HCT116 (cell line): ENCODE measurements around the gene TUBB4A. TPM values are rescaled to one million over a fixed set of nuclear protein-coding genes. Genes with fewer than 3 reads are reported as not detected.

Experiments used
- ATAC-seq: fragments of 200-7000 bp; cut with Tn5 transposase; 2 replicates; pipeline ENCODE4 v1.9.1; 2020; ENCODE audit warnings: mild to moderate bottlenecking, moderate library complexity
- BruUV-seq: library from RNA; stranded (reverse); fragments of 400-500 nt; replicated peaks from 2 replicates; lab custom pipeline; 2021; lab: Mats Ljungman, UMichigan
- CTCF ChIA-PET: fragments of 300-600 bp; sonication (Branson Sonifier 250); formaldehyde crosslinking; loops from one replicate; lab custom pipeline; 2021; ENCODE audit warnings: antibody characterized with exemption; lab: Charles Lee
- POLR2A ChIA-PET: fragments of 300-600, 350-600 bp; sonication (Branson Sonifier 250); formaldehyde crosslinking; loops from one replicate; lab custom pipeline; 2021; ENCODE audit warnings: antibody characterized with exemption; lab: Charles Lee
- RAD21 ChIA-PET, 2 experiments: fragments of 300-600 bp; sonication (Branson Sonifier 250); formaldehyde crosslinking; loops; one replicate each; lab custom pipeline; 2023; ENCODE audit warnings: low total read pairs in 2 of 2; ENCODE audit not compliant: uncharacterized antibody in 2 of 2, unreplicated experiment in 2 of 2, low non-redundant PET in 1 of 2; lab: Charles Lee
- DNase-seq: peaks from one replicate; pipeline ENCODE4 v3.0.0-alpha.2; 2010; ENCODE audit warnings: low read depth, low spot score
- H2AFZ ChIP-seq: fragments of 200-600 bp; shearing (Covaris generic), sonication (generic); 2 replicates; pipeline ENCODE4 v1.6.1; 2017; ENCODE audit warnings: low read depth, mixed run types, mixed read lengths, antibody characterized with exemption, low read length; ENCODE audit not compliant: poor library complexity, severe bottlenecking
- H3K27ac ChIP-seq: 2 replicates; pipeline ENCODE4 v1.5.1; 2012; ENCODE audit warnings: low read depth, low read length
- H3K27me3 ChIP-seq: fragments of 200-600 bp; sonication (generic); 2 replicates; pipeline ENCODE4 v1.6.1; 2016; ENCODE audit warnings: mixed run types, low read length, mixed read lengths; ENCODE audit not compliant: insufficient read depth
- H3K36me3 ChIP-seq, 2 experiments: fragments of 200-500 bp in 1 of 2; fragments of 200-600 bp in 1 of 2; sonication (Bioruptor generic) in 1 of 2; sonication (generic) in 1 of 2; 2 replicates each; pipeline versions ENCODE4 v1.5.1 to v1.6.1; 2014 to 2016; ENCODE audit warnings: low read length in 2 of 2, inconsistent platforms in 1 of 2, mixed read lengths in 1 of 2, mixed run types in 1 of 2; ENCODE audit not compliant: insufficient read depth in 2 of 2, control insufficient read depth in 1 of 2
- H3K4me1 ChIP-seq, 2 experiments: fragments of 200-600 bp in 1 of 2; sonication (generic) in 1 of 2; 2 replicates each; pipeline versions ENCODE4 v1.5.1 to v1.6.1; 2012 to 2017; ENCODE audit warnings: low read length in 2 of 2, inconsistent platforms in 1 of 2, mild to moderate bottlenecking in 1 of 2, mixed read lengths in 1 of 2, mixed run types in 1 of 2, moderate library complexity in 1 of 2; ENCODE audit not compliant: insufficient read depth in 2 of 2, control insufficient read depth in 1 of 2
- H3K4me2 ChIP-seq: fragments of 200-600 bp; sonication (generic); 2 replicates; pipeline ENCODE4 v1.6.1; 2017; ENCODE audit warnings: mixed run types, low read length, mixed read lengths
- H3K4me3 ChIP-seq, 2 experiments: fragments of 200-600 bp in 1 of 2; sonication (generic) in 1 of 2; replicated peaks in 1 of 2; 2 replicates each; pipeline ENCODE4 v1.5.1; 2011 to 2016; ENCODE audit warnings: low read length in 2 of 2, control low read depth in 1 of 2, low read depth in 1 of 2, mild to moderate bottlenecking in 1 of 2, mixed read lengths in 1 of 2, mixed run types in 1 of 2
- H3K79me2 ChIP-seq: fragments of 200-600 bp; sonication (generic); 2 replicates; pipeline ENCODE4 v1.6.1; 2017; ENCODE audit warnings: mild to moderate bottlenecking, mixed run types, low read length, moderate library complexity, mixed read lengths; ENCODE audit not compliant: insufficient read depth
- H3K9ac ChIP-seq: fragments of 200-600 bp; sonication (generic); 2 replicates; pipeline ENCODE4 v1.6.1; 2016; ENCODE audit warnings: low read length, mixed read lengths
- H3K9me2 ChIP-seq: fragments of 200-600 bp; sonication (generic), shearing (Covaris generic); 2 replicates; pipeline ENCODE4 v1.6.1; 2017; ENCODE audit warnings: mixed run types, mild to moderate bottlenecking, moderate library complexity; ENCODE audit not compliant: insufficient read depth
- H3K9me3 ChIP-seq, 2 experiments: fragments of 200-500 bp in 1 of 2; fragments of 200-600 bp in 1 of 2; sonication (Bioruptor generic) in 1 of 2; sonication (generic) in 1 of 2; 2 replicates each; pipeline ENCODE4 v1.6.1; 2014 to 2017; ENCODE audit warnings: low read length in 2 of 2, mixed read lengths in 2 of 2, inconsistent platforms in 1 of 2, low read depth in 1 of 2, mild to moderate bottlenecking in 1 of 2, mixed run types in 1 of 2, moderate library complexity in 1 of 2; ENCODE audit not compliant: control insufficient read depth in 1 of 2, insufficient read depth in 1 of 2
- H4K20me1 ChIP-seq: fragments of 200-600 bp; sonication (generic), shearing (Covaris generic); 2 replicates; pipeline ENCODE4 v1.6.1; 2017; ENCODE audit warnings: mixed run types, mild to moderate bottlenecking, moderate library complexity; ENCODE audit not compliant: insufficient read depth
- CBX3 ChIP-seq: IDR thresholded peaks from 2 replicates; pipeline ENCODE4 v1.6.1; 2012; ENCODE audit warnings: low read depth
- CEBPB ChIP-seq: IDR thresholded peaks from 2 replicates; pipeline ENCODE4 v1.6.1; 2012; ENCODE audit warnings: low read depth
- EGR1 ChIP-seq: IDR thresholded peaks from 2 replicates; pipeline ENCODE4 v1.6.1; 2012; ENCODE audit warnings: low read depth
- EZH2 ChIP-seq: fragments of 200-600 bp; sonication (generic); IDR thresholded peaks from 2 replicates; pipeline ENCODE4 v1.6.1; 2017; ENCODE audit warnings: antibody characterized with exemption, mixed run types
- EZH2phosphoT487 ChIP-seq: fragments of 200-600 bp; IDR thresholded peaks from 2 replicates; pipeline ENCODE4 v1.6.1; 2018; ENCODE audit warnings: antibody characterized with exemption, borderline replicate concordance
- FOSL1 ChIP-seq: IDR thresholded peaks from 2 replicates; pipeline ENCODE4 v1.6.1; 2012; ENCODE audit warnings: low read depth
- JUND ChIP-seq: IDR thresholded peaks from 2 replicates; pipeline ENCODE4 v1.6.1; 2012
- POLR2A ChIP-seq: IDR thresholded peaks from 2 replicates; pipeline ENCODE4 v1.7.0; 2011; ENCODE audit warnings: borderline replicate concordance; ENCODE audit not compliant: insufficient read depth, insufficient read length; ENCODE audit errors: extremely low read depth
- POLR2AphosphoS5 ChIP-seq: IDR thresholded peaks from 2 replicates; pipeline ENCODE4 v1.6.1; 2011; ENCODE audit warnings: mild to moderate bottlenecking, low read depth, low read length, moderate library complexity
- RAD21 ChIP-seq: IDR thresholded peaks from 2 replicates; pipeline ENCODE4 v1.6.1; 2012; ENCODE audit warnings: low read depth, mild to moderate bottlenecking
- SIN3A ChIP-seq: IDR thresholded peaks from 2 replicates; pipeline ENCODE4 v1.6.1; 2012; ENCODE audit warnings: low read depth
- SRF ChIP-seq: IDR thresholded peaks from 2 replicates; pipeline ENCODE4 v1.6.1; 2012; ENCODE audit warnings: low read depth
- YY1 ChIP-seq: IDR thresholded peaks from 2 replicates; pipeline ENCODE4 v1.6.1; 2011; ENCODE audit warnings: low read length, low read depth, moderate library complexity, mild to moderate bottlenecking; ENCODE audit not compliant: insufficient replicate concordance; ENCODE audit errors: extremely low read depth
- ZBTB33 ChIP-seq: IDR thresholded peaks from 2 replicates; pipeline ENCODE4 v1.6.1; 2011; ENCODE audit warnings: mild to moderate bottlenecking, low read length, moderate library complexity; ENCODE audit not compliant: insufficient replicate concordance; ENCODE audit errors: extremely low read depth
- ZFX ChIP-seq: fragments of 450-650 bp; IDR thresholded peaks from 2 replicates; pipeline ENCODE4 v1.6.1; 2017
- ZNF274 ChIP-seq: fragments of 200-500 bp; sonication (Bioruptor generic); IDR thresholded peaks from 2 replicates; pipeline ENCODE4 v1.6.1; 2014; ENCODE audit warnings: mild to moderate bottlenecking, low read depth, low read length, inconsistent platforms
- intact Hi-C: fragments of 100-400 bp; cut with micrococcal nuclease; formaldehyde crosslinking; loops from 2 replicates; pipeline ENCODE4 v1.10.0; 2022
- total RNA-seq: library from RNA; stranded (reverse); gene quantifications from one replicate; pipeline ENCODE4 v1.2.1, GENCODE V29; 2021; ENCODE audit not compliant: unreplicated experiment
- TF ChIP-seq, protein P1 (sequence below): IDR thresholded peaks from 2 replicates; pipeline ENCODE4 v1.6.1; 2012
- TF ChIP-seq, protein P2 (sequence below), 3 experiments: fragments of 200-600 bp in 1 of 3; sonication (generic) in 1 of 3; IDR thresholded peaks in 2 of 3; conservative IDR thresholded peaks in 1 of 3; 2 replicates each; pipeline ENCODE4 v1.5.1; 2012 to 2017; ENCODE audit warnings: low read depth in 2 of 3, low read length in 2 of 3, antibody characterized with exemption in 1 of 3, borderline replicate concordance in 1 of 3, control low read depth in 1 of 3, mild to moderate bottlenecking in 1 of 3, mixed read lengths in 1 of 3, mixed run types in 1 of 3, moderate library complexity in 1 of 3; ENCODE audit not compliant: insufficient read depth in 1 of 3

Gene TUBB4A
- total RNA-seq, 1 experiment from 2014 or later = 32.5 TPM

- peak overlapping the region; percentile 99 for H3K4me2 ChIP-seq
- peaks cover 6 to 22% of the 10 kb centered on the region in 2 experiments; a peak in 3 of 4 replicates for H3K36me3 ChIP-seq
- peak overlapping the region; percentile 62 for H3K27ac ChIP-seq
- H3K9me3 ChIP-seq = peaks cover 0 to 13% of the 10 kb centered on the region in 2 experiments; a peak in 2 of 4 replicates
- no peak for DNase-seq
- TSS peak; percentile 49 for BruUV-seq
- H3K4me3 ChIP-seq = peak overlapping the region; percentile 66 to 88
- peaks cover 13 to 30% of the 10 kb centered on the region in 2 experiments for H3K4me1 ChIP-seq
- CTCF ChIA-PET = no interaction called here
- TF ChIP-seq POLR2A (no peak), SIN3A (no peak), JUND (no peak), EGR1 (no peak), CEBPB (no peak), ZNF274 (no peak), SRF (no peak), EZH2phosphoT487 (no peak), ZFX (no peak), RAD21 (no peak), FOSL1 (no peak), YY1 (no peak), POLR2AphosphoS5 (no peak), CBX3 (no peak), EZH2 (no peak), ZBTB33 (no peak)
- TF ChIP-seq, protein P1, sequence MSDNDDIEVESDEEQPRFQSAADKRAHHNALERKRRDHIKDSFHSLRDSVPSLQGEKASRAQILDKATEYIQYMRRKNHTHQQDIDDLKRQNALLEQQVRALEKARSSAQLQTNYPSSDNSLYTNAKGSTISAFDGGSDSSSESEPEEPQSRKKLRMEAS = no peak
- TF ChIP-seq, protein P2, sequence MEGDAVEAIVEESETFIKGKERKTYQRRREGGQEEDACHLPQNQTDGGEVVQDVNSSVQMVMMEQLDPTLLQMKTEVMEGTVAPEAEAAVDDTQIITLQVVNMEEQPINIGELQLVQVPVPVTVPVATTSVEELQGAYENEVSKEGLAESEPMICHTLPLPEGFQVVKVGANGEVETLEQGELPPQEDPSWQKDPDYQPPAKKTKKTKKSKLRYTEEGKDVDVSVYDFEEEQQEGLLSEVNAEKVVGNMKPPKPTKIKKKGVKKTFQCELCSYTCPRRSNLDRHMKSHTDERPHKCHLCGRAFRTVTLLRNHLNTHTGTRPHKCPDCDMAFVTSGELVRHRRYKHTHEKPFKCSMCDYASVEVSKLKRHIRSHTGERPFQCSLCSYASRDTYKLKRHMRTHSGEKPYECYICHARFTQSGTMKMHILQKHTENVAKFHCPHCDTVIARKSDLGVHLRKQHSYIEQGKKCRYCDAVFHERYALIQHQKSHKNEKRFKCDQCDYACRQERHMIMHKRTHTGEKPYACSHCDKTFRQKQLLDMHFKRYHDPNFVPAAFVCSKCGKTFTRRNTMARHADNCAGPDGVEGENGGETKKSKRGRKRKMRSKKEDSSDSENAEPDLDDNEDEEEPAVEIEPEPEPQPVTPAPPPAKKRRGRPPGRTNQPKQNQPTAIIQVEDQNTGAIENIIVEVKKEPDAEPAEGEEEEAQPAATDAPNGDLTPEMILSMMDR (IDR thresholded peaks at IDR 0.05 in 2 of 3, conservative IDR thresholded peaks at IDR 0.05 in 1 of 3; ENCODE audit: borderline replicate concordance in 1 of 3, insufficient read depth in 1 of 3, low read depth in 2 of 3, low read length in 2 of 3) = no peak
- no peaks in the 10 kb centered on the region for H3K9me2 ChIP-seq
- H3K9ac ChIP-seq = peak overlapping the region; percentile 71; the same call in 1 of the 2 replicates
- no peak for ATAC-seq
- no peak overlapping the region for H2AFZ ChIP-seq
- POLR2A ChIA-PET = no interaction called here
- no peaks in the 10 kb centered on the region for H3K27me3 ChIP-seq
- intact Hi-C loops = no loop called here
- no peaks in the 10 kb centered on the region for H4K20me1 ChIP-seq
- RAD21 ChIA-PET = no interaction called here
- H3K79me2 ChIP-seq = 0 out of 2 replicates have a peak, but pooled peaks cover 3% of the 10 kb centered on the region
Measured at GRCh38 chr19:6457958-6458694, 44.0 kb downstream of the TUBB4A start.
